Immature natural killer cell (primary cell): ENCODE measurements around the gene TNRC6C. TPM values are rescaled to one million over a fixed set of nuclear protein-coding genes. Genes with fewer than 3 reads are reported as not detected.
"Not testable (repeated sequence)": the region's sequence is repeated elsewhere in the genome, so short reads cannot be mapped to it uniquely, and the experiment has no call there.

ENCODE experiments used
- DNase-seq, 3 donors: peaks; one replicate each; pipeline ENCODE4 v3.0.0; 2022; ENCODE audit warnings: mixed read lengths in 1 of 3
- H3K27ac Mint-ChIP-seq, 6 donors: one replicate each; pipeline ENCODE4 v1.8.0; 2020; ENCODE audit warnings: mixed read lengths in 6 of 6, mild to moderate bottlenecking in 5 of 6, inconsistent platforms in 4 of 6, moderate library complexity in 3 of 6
- H3K27me3 Mint-ChIP-seq, 3 donors: one replicate each; pipeline ENCODE4 v1.8.0; 2020 to 2021; ENCODE audit warnings: low read depth in 3 of 3, mild to moderate bottlenecking in 3 of 3, mixed read lengths in 3 of 3, moderate library complexity in 3 of 3, inconsistent platforms in 1 of 3
- H3K36me3 Mint-ChIP-seq, 3 donors: one replicate each; pipeline ENCODE4 v1.8.0; 2020; ENCODE audit warnings: mixed read lengths in 3 of 3, inconsistent platforms in 2 of 3, mild to moderate bottlenecking in 2 of 3
- H3K4me1 Mint-ChIP-seq, 2 donors: one replicate each; pipeline ENCODE4 v1.8.0; 2020; ENCODE audit warnings: inconsistent platforms in 2 of 2, mild to moderate bottlenecking in 2 of 2, mixed read lengths in 2 of 2, moderate library complexity in 1 of 2
- H3K4me3 Mint-ChIP-seq, 5 donors: one replicate each; pipeline ENCODE4 v1.8.0; 2020; ENCODE audit warnings: mild to moderate bottlenecking in 5 of 5, mixed read lengths in 5 of 5, inconsistent platforms in 3 of 5, moderate library complexity in 3 of 5
- H3K9me3 Mint-ChIP-seq, 6 donors: one replicate each; pipeline ENCODE4 v1.8.0; 2020; ENCODE audit warnings: mild to moderate bottlenecking in 6 of 6, mixed read lengths in 6 of 6, inconsistent platforms in 4 of 6, moderate library complexity in 3 of 6
- polyA plus RNA-seq, 3 donors: library from polyadenylated mRNA; unstranded; fragments of 300-500 nt; fragmentation: Illumina TruSeq; gene quantifications; one replicate each; pipeline ENCODE4 v1.2.3, GENCODE V29; 2021

The TNRC6C gene
- polyA plus RNA-seq, 3 donors from 2014 or later, result 0.71 to 5.5 (median 4.8) TPM

GRCh38 chr17:78131172-78132083, 172.9 kb downstream of the TNRC6C start:
- H3K27me3 Mint-ChIP-seq, result peaks cover 22 to 37% (median 24%) of the 10 kb centered on the region in 3 donors
- H3K9me3 Mint-ChIP-seq, result no peaks in the 10 kb centered on the region
- H3K27ac Mint-ChIP-seq, result peak overlapping the region; percentile 81 to 98 (median 96)
- peaks cover 16 to 24% (median 21%) of the 10 kb centered on the region in 3 donors for H3K36me3 Mint-ChIP-seq
- H3K4me1 Mint-ChIP-seq, result peaks cover 66 to 67% of the 10 kb centered on the region in 2 donors
- peak; percentile 67 to 71 (median 70) for DNase-seq
- peak overlapping the region; percentile 91 to 98 (median 97) for H3K4me3 Mint-ChIP-seq

- no peaks in the 10 kb centered on the region for H3K9me3 Mint-ChIP-seq
- H3K27me3 Mint-ChIP-seq, result peaks cover 20 to 36% (median 21%) of the 10 kb centered on the region in 3 donors
- peak in 2 of 3 donors; percentile 65 to 67 for DNase-seq
- peak overlapping the region in 5 of 6 donors; percentile 81 to 95 (median 92) for H3K27ac Mint-ChIP-seq
- H3K36me3 Mint-ChIP-seq, result peaks cover 16 to 22% (median 18%) of the 10 kb centered on the region in 3 donors
- peaks cover 66 to 68% of the 10 kb centered on the region in 2 donors for H3K4me1 Mint-ChIP-seq
- H3K4me3 Mint-ChIP-seq, result peak overlapping the region; percentile 77 to 98 (median 83)
Measured at GRCh38 chr17:78132084-78132676, 173.7 kb downstream of the TNRC6C start.

DNA sequence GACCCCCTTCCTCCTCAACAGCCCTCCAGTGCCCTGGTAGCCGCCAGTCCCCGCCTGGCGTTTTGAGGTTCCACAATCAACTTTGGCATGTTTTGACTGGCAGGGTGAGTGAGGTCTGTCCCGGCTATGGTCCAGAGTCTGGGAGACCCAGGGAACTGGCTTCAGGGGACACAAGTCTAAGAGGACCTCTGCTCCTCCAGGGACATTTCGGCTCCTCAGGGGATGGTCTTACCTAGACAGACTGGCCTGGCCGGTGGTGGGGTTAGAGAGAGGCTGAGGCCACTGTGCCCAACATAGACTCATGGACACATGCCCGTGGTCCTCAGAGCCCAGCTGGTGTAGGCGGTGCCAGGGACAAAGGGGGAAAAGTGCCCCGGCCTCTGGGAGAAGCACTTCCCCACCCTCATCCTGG, 174.3 kb downstream of the TNRC6C start:
- peaks cover 19 to 40% (median 21%) of the 10 kb centered on the region in 3 donors for H3K27me3 Mint-ChIP-seq
- no peak for DNase-seq
- peaks cover 70 to 72% of the 10 kb centered on the region in 2 donors for H3K4me1 Mint-ChIP-seq
- H3K9me3 Mint-ChIP-seq, result no peaks in the 10 kb centered on the region
- H3K27ac Mint-ChIP-seq, result peak overlapping the region; percentile 77 to 95 (median 90)
- H3K36me3 Mint-ChIP-seq, result peaks cover 16 to 24% (median 18%) of the 10 kb centered on the region in 3 donors
- peak overlapping the region; percentile 76 to 86 (median 79) for H3K4me3 Mint-ChIP-seq

GRCh38 chr17:78133179-78133951, 174.9 kb downstream of the TNRC6C start:
- peak overlapping the region; percentile 76 to 86 (median 79) for H3K4me3 Mint-ChIP-seq
- peaks cover 19 to 41% (median 21%) of the 10 kb centered on the region in 3 donors for H3K27me3 Mint-ChIP-seq
- no peak for DNase-seq
- H3K27ac Mint-ChIP-seq, result peak overlapping the region; percentile 81 to 95 (median 92)
- peaks cover 16 to 24% (median 18%) of the 10 kb centered on the region in 3 donors for H3K36me3 Mint-ChIP-seq
- H3K9me3 Mint-ChIP-seq, result no peaks in the 10 kb centered on the region
- H3K4me1 Mint-ChIP-seq, result peaks cover 76 to 77% of the 10 kb centered on the region in 2 donors

DNA sequence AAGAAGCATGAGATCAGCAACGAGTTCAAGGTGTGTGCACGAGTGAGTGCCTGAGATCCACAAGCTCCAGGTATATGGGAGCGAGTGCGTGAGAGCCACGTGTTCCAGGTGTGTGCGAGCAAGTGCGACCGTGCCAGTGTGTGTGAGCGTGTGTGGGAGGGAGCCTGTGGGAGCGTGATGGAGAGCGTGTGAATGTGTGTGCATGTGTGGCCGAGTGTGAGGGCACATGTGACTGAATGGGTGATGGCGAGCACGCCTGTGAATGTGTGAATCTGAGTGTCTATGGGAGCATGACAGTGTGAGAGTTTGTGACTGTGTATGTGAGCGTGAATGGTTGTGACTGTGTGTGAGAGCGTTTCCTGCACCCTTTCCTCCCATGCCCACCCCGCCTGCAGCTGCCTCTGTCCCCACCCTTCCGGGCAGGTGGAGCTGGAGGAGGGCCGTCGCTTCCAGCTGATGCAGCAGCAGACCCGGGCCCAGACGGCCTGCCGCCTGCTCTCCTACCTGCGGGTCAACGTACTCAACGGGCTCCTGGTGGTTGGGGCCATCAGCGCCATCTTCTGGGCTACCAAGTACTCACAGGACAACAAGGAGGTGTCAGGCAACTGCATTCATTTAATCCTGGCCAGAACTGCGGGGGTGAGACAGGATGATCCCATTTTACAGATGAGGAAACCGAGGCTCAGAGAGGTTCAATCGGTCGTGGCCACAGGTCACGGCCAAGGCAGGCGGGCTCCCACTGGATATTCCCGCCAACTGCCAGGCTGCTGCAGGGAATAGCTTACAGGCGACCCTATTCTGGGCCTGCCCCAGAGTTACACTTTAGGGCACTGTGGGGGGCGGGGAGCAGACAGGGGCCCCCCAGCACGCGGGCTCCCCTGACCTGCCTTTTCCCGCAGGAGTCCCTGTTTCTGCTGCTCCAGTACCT, 175.7 kb downstream of the TNRC6C start:
- Mint-ChIP-seq H3K4me1 (peaks cover 75 to 79% of the 10 kb centered on the region in 2 donors), H3K27me3 (peaks cover 14 to 36% (median 21%) of the 10 kb centered on the region in 3 donors), H3K27ac (peak overlapping the region; percentile 81 to 95 (median 92)), H3K36me3 (peaks cover 16 to 24% (median 18%) of the 10 kb centered on the region in 3 donors), H3K9me3 (no peaks in the 10 kb centered on the region), H3K4me3 (peak overlapping the region; percentile 73 to 86 (median 77))
- peak; percentile 77 to 84 (median 81) for DNase-seq

DNA sequence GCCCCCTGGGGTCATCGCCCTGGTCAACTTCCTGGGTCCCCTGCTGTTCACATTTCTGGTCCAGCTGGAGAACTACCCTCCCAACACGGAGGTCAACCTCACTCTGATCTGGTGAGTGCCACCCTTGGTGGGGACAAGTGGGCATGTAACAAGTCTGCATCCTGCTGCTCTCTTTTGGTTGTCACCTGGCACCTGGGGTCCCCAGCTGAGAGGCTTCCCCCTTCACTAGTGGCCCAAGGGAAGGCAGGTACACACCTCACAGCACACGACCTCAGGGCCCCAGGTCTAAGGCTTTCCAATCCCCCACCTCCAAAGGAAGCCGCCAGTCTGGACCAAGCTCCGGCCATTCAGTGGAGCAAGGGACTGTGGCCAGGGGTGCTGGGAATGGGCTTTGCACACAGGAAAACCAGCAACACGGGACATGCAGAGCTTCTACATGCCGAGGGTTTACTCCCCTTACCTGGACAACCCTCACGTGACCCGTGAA, 176.4 kb downstream of the TNRC6C start:
- Mint-ChIP-seq H3K27me3 (peaks cover 14 to 33% (median 22%) of the 10 kb centered on the region in 3 donors), H3K4me1 (peaks cover 73 to 79% of the 10 kb centered on the region in 2 donors), H3K27ac (peak overlapping the region in 5 of 6 donors; percentile 55 to 95 (median 85)), H3K36me3 (peaks cover 17 to 24% (median 18%) of the 10 kb centered on the region in 3 donors), H3K9me3 (no peaks in the 10 kb centered on the region), H3K4me3 (no peak overlapping the region)
- no peak for DNase-seq

- Mint-ChIP-seq H3K27ac (peak overlapping the region in 5 of 6 donors; percentile 26 to 86 (median 82)), H3K36me3 (peaks cover 18 to 24% (median 20%) of the 10 kb centered on the region in 3 donors), H3K27me3 (peaks cover 12 to 31% (median 22%) of the 10 kb centered on the region in 3 donors), H3K9me3 (no peaks in the 10 kb centered on the region), H3K4me3 (peak overlapping the region in 4 of 5 donors; percentile 30 to 41 (median 38)), H3K4me1 (peaks cover 68 to 80% of the 10 kb centered on the region in 2 donors)
- no peak for DNase-seq
Measured at GRCh38 chr17:78135858-78136500, 177.5 kb downstream of the TNRC6C start.

DNA sequence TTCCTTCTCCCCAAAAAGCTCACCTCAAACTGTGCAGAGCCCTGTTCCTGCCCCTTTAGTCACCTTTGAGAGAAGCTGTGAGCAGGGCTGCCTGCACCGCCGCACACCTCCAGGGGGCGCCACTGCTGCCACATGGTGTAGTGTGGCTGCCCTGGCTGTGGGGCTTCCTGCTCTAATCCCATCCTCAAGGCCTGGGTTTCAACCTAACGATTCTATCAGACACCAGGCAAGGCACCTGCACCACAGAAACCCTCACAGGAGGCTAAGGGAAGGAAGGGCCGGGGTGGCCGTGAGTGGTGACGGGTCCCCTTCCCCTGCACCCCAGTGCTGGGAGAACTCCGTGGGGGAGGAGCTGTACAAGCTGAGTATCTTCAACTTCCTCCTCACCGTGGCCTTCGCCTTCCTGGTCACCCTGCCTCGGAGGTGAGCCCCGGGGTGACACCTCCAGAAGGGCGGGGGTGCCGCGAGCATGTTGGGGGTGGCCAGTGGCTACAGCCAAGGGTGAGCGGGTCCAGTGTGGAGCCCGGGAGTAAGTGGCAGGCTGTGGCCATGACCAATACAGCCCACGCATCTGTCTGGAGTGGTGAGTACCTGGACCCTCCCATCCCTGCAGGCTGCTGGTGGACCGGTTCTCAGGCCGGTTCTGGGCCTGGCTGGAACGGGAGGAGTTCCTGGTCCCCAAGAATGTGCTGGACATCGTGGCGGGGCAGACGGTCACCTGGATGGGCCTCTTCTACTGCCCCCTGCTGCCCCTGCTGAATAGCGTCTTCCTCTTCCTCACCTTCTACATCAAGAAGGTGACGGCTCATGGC, 179.1 kb downstream of the TNRC6C start:
- Mint-ChIP-seq H3K9me3 (no peaks in the 10 kb centered on the region), H3K4me3 (peak overlapping the region in 4 of 5 donors; percentile 63 to 73 (median 65)), H3K27me3 (peaks cover 8 to 24% (median 17%) of the 10 kb centered on the region in 3 donors), H3K4me1 (peaks cover 78 to 90% of the 10 kb centered on the region in 2 donors), H3K27ac (peak overlapping the region; percentile 82 to 90 (median 89)), H3K36me3 (peaks cover 18 to 26% (median 20%) of the 10 kb centered on the region in 3 donors)
- DNase-seq, result peak; percentile 64 to 69 (median 65)

DNA sequence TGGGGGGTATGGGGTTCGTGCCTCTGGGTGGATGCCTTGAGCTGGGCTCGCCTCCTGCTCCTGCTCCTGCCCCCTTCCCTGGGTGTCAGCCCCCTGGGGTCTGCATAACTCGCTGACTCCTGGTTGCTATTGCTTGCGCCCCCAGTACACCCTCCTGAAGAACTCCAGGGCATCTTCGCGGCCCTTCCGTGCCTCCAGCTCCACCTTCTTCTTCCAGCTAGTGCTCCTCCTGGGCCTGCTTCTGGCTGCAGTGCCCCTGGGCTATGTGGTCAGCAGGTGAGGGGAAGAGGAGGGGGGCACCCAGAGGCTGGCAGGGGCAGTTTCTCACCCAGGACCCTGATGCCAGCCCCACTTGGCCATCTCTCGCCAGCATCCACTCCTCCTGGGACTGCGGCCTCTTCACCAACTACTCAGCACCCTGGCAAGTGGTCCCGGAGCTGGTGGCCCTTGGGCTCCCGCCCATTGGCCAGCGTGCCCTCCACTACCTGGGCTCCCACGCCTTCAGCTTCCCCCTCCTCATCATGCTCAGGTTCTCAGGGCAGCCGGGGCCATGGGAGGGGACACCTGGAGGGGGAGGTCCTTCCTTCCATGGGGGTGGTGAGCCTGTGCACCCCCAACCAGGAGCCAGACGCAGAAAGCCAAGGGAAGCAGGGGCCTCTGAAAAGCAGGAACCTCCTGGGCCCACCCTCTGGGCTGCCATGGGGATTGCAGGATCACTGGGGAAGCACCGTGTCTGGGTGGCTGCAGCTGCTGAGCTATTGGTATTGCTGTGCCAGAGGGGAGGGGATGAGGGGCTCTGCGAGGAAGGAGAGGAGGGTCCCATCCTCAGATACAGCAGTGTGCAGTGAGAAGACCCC, 179.9 kb downstream of the TNRC6C start:
- no peak for DNase-seq
- no peaks in the 10 kb centered on the region for H3K9me3 Mint-ChIP-seq
- H3K27me3 Mint-ChIP-seq, result peaks cover 5 to 24% (median 17%) of the 10 kb centered on the region in 3 donors
- peaks cover 18 to 26% (median 20%) of the 10 kb centered on the region in 3 donors for H3K36me3 Mint-ChIP-seq
- H3K27ac Mint-ChIP-seq, result peak overlapping the region; percentile 69 to 90 (median 86)
- H3K4me3 Mint-ChIP-seq, result peak overlapping the region in 1 of 5 donors; percentile 19
- H3K4me1 Mint-ChIP-seq, result peaks cover 75 to 84% of the 10 kb centered on the region in 2 donors

DNA sequence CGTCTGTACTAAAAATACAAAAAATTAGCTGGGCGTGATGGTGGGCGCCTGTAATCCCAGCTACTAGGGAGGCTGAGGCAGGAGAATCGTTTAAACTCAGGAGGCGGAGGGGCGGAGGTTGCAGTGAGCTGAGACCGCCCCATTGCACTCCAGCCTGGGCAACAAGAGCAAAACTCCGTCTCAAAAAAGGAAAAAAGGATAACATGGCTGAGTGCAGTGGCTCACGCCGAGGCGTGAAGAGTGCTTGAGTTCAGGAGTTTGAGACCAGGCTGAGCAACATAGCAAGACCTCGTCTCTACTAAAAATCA, 181.3 kb downstream of the TNRC6C start:
- peaks cover 9 to 16% (median 11%) of the 10 kb centered on the region in 3 donors for H3K36me3 Mint-ChIP-seq
- peak overlapping the region; percentile 49 to 72 (median 63) for H3K4me3 Mint-ChIP-seq
- H3K27ac Mint-ChIP-seq, result peak overlapping the region; percentile 80 to 92 (median 87)
- H3K9me3 Mint-ChIP-seq, DNase-seq: not testable (repeated sequence)
- H3K27me3 Mint-ChIP-seq, result peaks cover 4 to 17% (median 13%) of the 10 kb centered on the region in 3 donors
- peaks cover 66 to 70% of the 10 kb centered on the region in 2 donors for H3K4me1 Mint-ChIP-seq
